Spleen (tissue), 7 donors: Measurements from ENCODE around the gene PARP6.
A peak's percentile ranks its signal among the peaks of the same experiment; 100 is the strongest.

Source experiments
- CTCF ChIP-seq, 11 experiments: fragments of 200-600 bp in 7 of 11; fragments of 450-650 bp in 4 of 11; sonication (generic) in 4 of 11; IDR thresholded peaks in 8 of 11; conservative IDR thresholded peaks in 3 of 11; 1 replicate in 7 of 11; 2 replicates in 4 of 11; pipeline versions ENCODE4 v1.4.0 to v1.8.0; 2016 to 2021; ENCODE audit warnings: antibody characterized with exemption in 11 of 11, inconsistent platforms in 4 of 11, mild to moderate bottlenecking in 1 of 11
- POLR2A ChIP-seq, 3 donors: fragments of 450-650 bp; IDR thresholded peaks; one replicate each; pipeline ENCODE4 v1.5.1; 2017; ENCODE audit warnings: antibody characterized with exemption in 3 of 3, mild to moderate bottlenecking in 1 of 3
- POLR2AphosphoS5 ChIP-seq, 3 donors: sonication (generic); formaldehyde crosslinking; IDR thresholded peaks; one replicate each; pipeline ENCODE4 v1.5.1; 2017; ENCODE audit warnings: antibody characterized with exemption in 3 of 3
- donor health status: DM: no; HTN: no; CAD: no; lungs with moderate emphysema.
- donor health status: DM: no; HTN: no; CAD: no.
- donor health status: DM: no; HTN: no; CAD: no.

- no peak for TF ChIP-seq CTCF (IDR thresholded peaks at IDR 0.05 in 8 of 11, conservative IDR thresholded peaks at IDR 0.05 in 3 of 11)
- TF ChIP-seq POLR2A (IDR thresholded peaks at IDR 0.05): no peak
- peak in 1 of 3 donors; percentile 50 for TF ChIP-seq POLR2AphosphoS5 (IDR thresholded peaks at IDR 0.05)
These were observed 73.8 kb downstream of the PARP6 start for GRCh38 chr15:72198356-72199204.
